Mesangial cell (primary cell): ENCODE results near the gene SEC22C. TPM values are rescaled to one million over a fixed set of nuclear protein-coding genes. Genes with fewer than 3 reads are reported as not detected.

Experiments
- total RNA-seq: library from RNA; depleted of rRNA; stranded (reverse); fragments of >200 nt; gene quantifications from 2 replicates; pipeline ENCODE4 v1.2.3, GENCODE V29; 2015

SEC22C gene, protein sequence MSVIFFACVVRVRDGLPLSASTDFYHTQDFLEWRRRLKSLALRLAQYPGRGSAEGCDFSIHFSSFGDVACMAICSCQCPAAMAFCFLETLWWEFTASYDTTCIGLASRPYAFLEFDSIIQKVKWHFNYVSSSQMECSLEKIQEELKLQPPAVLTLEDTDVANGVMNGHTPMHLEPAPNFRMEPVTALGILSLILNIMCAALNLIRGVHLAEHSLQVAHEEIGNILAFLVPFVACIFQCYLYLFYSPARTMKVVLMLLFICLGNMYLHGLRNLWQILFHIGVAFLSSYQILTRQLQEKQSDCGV
- 40.7 and 50.2 TPM in 2 replicates for total RNA-seq

GRCh38 chr3:42581709-42582473 lies at the start of gene SEC22C:
Gene SEC22C (minus strand): TSS chr3:42581967. CDS start chr3:42569046, 12,921 bp downstream.

DNA sequence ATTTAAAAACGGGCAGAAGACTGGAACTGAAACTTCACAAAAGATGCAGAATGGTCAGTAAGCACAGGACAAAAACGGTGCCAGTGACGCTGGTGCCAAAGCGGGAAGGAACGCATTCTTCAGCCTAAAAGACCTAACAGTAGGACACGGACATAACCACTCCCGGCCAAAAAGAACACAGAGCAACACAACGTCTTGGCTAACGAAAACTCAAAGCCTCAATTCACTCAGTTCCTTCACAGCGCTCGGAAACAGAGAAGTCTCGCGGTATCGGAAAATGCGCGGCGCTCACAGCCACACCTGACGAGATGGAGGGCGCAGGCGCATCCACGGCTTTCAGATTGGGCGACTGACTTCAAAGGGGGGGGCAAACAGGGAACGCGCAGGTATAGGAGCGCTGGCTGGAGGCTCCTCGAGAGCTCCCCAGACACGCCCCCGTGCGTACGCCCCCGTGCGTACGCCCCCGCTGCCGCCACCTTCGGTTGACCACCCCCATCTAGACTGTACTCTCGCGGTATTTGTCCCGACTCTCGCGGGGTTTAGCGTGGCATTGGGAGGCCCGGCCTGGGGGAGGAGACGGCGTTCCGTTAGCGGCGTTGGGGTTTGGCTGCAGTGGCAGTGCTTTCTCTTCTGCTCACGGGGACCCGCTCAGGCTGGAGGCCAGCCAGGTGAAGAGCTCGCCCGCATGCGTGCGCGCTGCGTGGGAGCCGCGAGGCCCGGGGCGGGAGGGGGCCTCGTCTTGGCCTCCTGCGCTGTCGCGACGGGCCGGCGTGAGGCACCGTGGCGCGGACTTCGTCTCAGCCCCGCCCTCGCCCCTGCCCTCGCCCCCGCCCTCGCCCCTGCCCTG lies 18.6 kb upstream of the SEC22C start, which contains the start of gene NKTR:
Gene NKTR (plus strand): TSS at position 576 of the 847 bp plus-strand sequence. CDS start 321 bp downstream, outside the sequence.

GRCh38 chr3:42502429-42503250 lies 79.1 kb downstream of the SEC22C start, which contains the start of gene VIPR1:
Gene VIPR1 (plus strand): TSS chr3:42502643. CDS start chr3:42502736, 93 bp downstream.

Other genes starting within 250 kb of the SEC22C start
- gene LYZL4, start 171.4 kb downstream of the SEC22C start, total RNA-seq = not detected in 2 replicates
- not detected in 2 replicates for gene VIPR1, start 79.3 kb downstream of the SEC22C start, total RNA-seq
- gene SS18L2, start 8.9 kb upstream of the SEC22C start, total RNA-seq = 12.3 and 22.0 TPM in 2 replicates
- 9.6 and 13.3 TPM in 2 replicates for gene NKTR, start 18.7 kb upstream of the SEC22C start, total RNA-seq
- gene ZBTB47, start 71.7 kb upstream of the SEC22C start, total RNA-seq = 9.5 and 19.5 TPM in 2 replicates
- gene KLHL40, start 103.6 kb upstream of the SEC22C start, total RNA-seq = not detected in 2 replicates
- gene HHATL, start 120.8 kb upstream of the SEC22C start, total RNA-seq = not detected in 2 replicates
- gene CCDC13, start 191.3 kb upstream of the SEC22C start, total RNA-seq = 0.25 and 0.33 TPM in 2 replicates
- gene HIGD1A, start 222.5 kb upstream of the SEC22C start, total RNA-seq = 54.5 and 103 TPM in 2 replicates
- gene ACKR2, start 227.5 kb upstream of the SEC22C start, total RNA-seq = 0.89 TPM in 1 of 2 replicates, not detected in the other